ENCODE measurements around the gene PAK3.

PAK3 gene

DNA sequence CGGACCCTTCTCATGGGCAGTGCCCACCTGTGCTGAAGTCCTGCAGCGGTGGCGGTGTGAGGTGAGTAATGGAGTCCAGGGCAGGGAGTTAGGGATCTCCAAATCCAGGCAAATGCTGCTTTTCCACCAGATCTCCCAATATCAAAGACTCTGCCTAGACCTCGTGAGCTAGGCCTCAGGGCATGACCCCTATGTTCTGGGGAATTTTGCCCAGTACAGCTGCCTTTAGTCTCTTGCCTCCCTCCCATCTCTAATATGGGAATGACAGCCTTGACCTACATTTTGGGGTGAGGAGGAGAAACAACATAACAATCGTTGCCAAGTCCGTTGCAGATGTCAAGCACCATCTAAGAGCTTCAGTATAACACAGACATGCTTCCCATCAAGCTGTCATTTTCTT lies 7.3 kb downstream of the PAK3 start:
- peaks cover 7% of the 10 kb centered on the region for H3K4me1 ChIP-seq (ENCODE audit: control insufficient read depth, insufficient read depth, low read length)
- H3K9ac ChIP-seq (ENCODE audit: low read depth, low read length), result no peak overlapping the region
- H3K27me3 ChIP-seq (ENCODE audit: control insufficient read depth, insufficient read depth, low read length), result peaks cover 1% of the 10 kb centered on the region
- no peak overlapping the region for H3K4me3 ChIP-seq (ENCODE audit: low read depth, low read length)
- H3K36me3 ChIP-seq (ENCODE audit: control insufficient read depth, insufficient read depth, low read length), result peaks cover 7% of the 10 kb centered on the region
- H3K9me3 ChIP-seq (ENCODE audit: control insufficient read depth, insufficient read depth, low read length), result no peaks in the 10 kb centered on the region

DNA sequence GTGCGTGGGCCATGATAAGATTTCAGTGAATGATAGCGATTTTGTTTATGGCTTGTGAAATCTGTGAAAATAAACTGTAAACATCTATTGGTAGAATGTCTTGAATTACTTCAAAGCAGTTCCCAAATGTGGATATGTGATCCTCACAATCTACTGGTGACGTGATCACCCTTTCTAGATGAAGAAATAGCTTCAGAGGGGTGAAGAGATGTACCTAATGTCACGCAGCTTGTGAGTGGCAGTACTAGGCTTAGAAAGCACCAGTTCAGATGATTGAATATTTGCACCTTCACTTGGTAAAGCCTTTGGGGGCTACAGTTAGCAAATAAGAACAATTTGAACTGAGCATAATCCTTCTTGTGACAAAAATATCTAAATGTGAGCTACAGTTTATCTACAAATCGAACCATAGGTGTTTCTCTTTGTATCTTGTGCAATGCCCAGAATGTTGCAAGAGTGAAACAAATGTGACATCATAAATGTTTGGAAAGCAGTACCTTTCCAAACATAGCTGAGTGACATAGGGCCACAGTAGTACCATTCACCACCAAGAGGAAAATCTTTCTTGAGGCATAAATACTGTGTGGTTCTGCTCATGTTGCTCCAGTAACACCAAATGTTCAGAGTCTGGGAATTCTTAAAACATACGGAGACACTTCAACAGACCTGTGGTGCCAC lies 14.2 kb downstream of the PAK3 start:
- Histone ChIP-seq H3K9ac (ENCODE audit: low read depth, low read length) (no peak overlapping the region), H3K27me3 (ENCODE audit: control insufficient read depth, insufficient read depth, low read length) (no peaks in the 10 kb centered on the region), H3K4me3 (ENCODE audit: low read depth, low read length) (no peak overlapping the region), H3K36me3 (ENCODE audit: control insufficient read depth, insufficient read depth, low read length) (peaks cover 3% of the 10 kb centered on the region), H3K9me3 (ENCODE audit: control insufficient read depth, insufficient read depth, low read length) (no peaks in the 10 kb centered on the region), H3K4me1 (ENCODE audit: control insufficient read depth, insufficient read depth, low read length) (peaks cover 2% of the 10 kb centered on the region)

DNA sequence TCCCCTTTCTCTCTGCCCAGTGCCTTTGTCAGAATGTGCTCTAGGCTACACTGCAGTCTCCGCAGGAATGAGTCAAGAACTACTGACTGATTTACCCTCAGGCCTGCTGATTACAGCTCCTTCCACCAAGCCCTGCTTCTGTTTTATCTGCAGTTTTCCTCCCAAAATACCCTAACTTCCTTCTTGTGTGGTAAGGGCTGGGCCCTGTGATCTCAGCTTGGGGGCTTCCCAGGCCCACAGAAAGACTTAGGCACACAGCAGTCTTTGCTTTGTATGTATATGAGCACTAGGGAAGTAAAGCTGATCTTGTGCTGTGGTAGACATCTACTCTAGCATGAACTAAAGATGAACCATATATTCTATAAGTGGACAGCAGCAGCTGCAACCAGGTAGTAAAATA lies 18.8 kb downstream of the PAK3 start:
- H3K4me1 ChIP-seq (ENCODE audit: control insufficient read depth, insufficient read depth, low read length), result peaks cover 2% of the 10 kb centered on the region
- H3K4me3 ChIP-seq (ENCODE audit: low read depth, low read length), result no peak overlapping the region
- no peaks in the 10 kb centered on the region for H3K36me3 ChIP-seq (ENCODE audit: control insufficient read depth, insufficient read depth, low read length)
- no peak overlapping the region for H3K9ac ChIP-seq (ENCODE audit: low read depth, low read length)
- H3K27me3 ChIP-seq (ENCODE audit: control insufficient read depth, insufficient read depth, low read length), result no peaks in the 10 kb centered on the region
- no peaks in the 10 kb centered on the region for H3K9me3 ChIP-seq (ENCODE audit: control insufficient read depth, insufficient read depth, low read length)

DNA sequence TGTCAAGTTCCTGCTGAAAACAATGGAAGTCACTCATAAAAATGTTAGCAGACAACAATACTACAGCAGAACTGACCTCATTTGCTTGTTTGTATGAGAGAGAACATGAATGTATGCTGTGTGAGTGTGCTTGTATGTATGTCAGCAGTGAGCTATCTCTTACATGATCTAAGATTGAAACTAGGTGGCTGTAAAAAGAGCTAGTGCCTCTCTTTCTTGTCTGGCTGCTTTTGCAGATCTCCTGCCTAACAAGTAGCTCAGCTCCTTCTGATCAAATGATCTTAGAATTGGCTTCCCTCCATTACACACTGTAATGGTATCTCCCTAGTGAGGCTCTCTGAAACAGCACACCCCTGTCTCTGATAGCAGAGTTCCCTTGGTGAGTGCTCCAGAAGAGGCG lies 20.7 kb downstream of the PAK3 start:
- Histone ChIP-seq H3K36me3 (ENCODE audit: control insufficient read depth, insufficient read depth, low read length) (no peaks in the 10 kb centered on the region), H3K9me3 (ENCODE audit: control insufficient read depth, insufficient read depth, low read length) (no peaks in the 10 kb centered on the region), H3K4me1 (ENCODE audit: control insufficient read depth, insufficient read depth, low read length) (peaks cover 2% of the 10 kb centered on the region), H3K9ac (ENCODE audit: low read depth, low read length) (no peak overlapping the region), H3K4me3 (ENCODE audit: low read depth, low read length) (no peak overlapping the region), H3K27me3 (ENCODE audit: control insufficient read depth, insufficient read depth, low read length) (no peaks in the 10 kb centered on the region)

DNA sequence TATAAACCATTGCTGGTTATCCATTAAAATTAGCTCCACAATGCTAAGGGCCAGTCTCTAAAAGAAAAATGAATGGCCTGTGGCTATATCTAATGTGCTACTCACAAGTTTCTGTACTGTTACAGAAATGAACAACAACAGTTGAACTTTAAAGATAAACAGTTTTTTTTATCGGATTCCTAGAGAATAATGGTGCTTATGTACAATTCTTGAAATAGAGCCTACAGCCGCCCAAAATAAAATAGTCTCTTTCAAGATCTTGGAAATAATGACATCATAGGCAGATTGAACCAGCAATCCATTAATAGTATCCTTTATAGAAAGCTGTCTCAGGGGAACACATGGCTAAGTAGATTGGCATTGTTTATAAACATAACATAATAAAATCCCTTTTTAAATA lies 23.4 kb downstream of the PAK3 start:
- no peaks in the 10 kb centered on the region for H3K9me3 ChIP-seq (ENCODE audit: control insufficient read depth, insufficient read depth, low read length)
- H3K9ac ChIP-seq (ENCODE audit: low read depth, low read length), result no peak overlapping the region
- H3K36me3 ChIP-seq (ENCODE audit: control insufficient read depth, insufficient read depth, low read length), result no peaks in the 10 kb centered on the region
- H3K4me3 ChIP-seq (ENCODE audit: low read depth, low read length), result no peak overlapping the region
- H3K4me1 ChIP-seq (ENCODE audit: control insufficient read depth, insufficient read depth, low read length), result peaks cover 2% of the 10 kb centered on the region
- H3K27me3 ChIP-seq (ENCODE audit: control insufficient read depth, insufficient read depth, low read length), result no peaks in the 10 kb centered on the region

DNA sequence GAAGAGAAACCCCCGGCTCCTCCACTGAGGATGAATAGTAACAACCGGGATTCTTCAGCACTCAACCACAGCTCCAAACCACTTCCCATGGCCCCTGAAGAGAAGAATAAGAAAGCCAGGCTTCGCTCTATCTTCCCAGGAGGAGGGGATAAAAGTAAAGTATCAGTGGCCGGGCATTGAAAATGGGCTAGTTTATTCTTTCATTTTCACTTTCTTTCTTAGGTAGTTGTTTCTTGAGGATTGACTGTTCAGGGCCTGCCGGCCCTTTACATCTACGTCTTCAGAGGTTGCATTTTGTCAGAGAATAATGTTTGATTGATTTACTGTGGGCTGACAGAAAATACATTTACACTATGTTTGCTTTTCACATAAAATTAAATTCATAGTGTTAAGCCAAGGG lies 27.1 kb downstream of the PAK3 start:
- Histone ChIP-seq H3K4me3 (ENCODE audit: low read depth, low read length) (no peak overlapping the region), H3K9me3 (ENCODE audit: control insufficient read depth, insufficient read depth, low read length) (no peaks in the 10 kb centered on the region), H3K9ac (ENCODE audit: low read depth, low read length) (no peak overlapping the region), H3K36me3 (ENCODE audit: control insufficient read depth, insufficient read depth, low read length) (no peaks in the 10 kb centered on the region), H3K4me1 (ENCODE audit: control insufficient read depth, insufficient read depth, low read length) (no peaks in the 10 kb centered on the region), H3K27me3 (ENCODE audit: control insufficient read depth, insufficient read depth, low read length) (no peaks in the 10 kb centered on the region)

DNA sequence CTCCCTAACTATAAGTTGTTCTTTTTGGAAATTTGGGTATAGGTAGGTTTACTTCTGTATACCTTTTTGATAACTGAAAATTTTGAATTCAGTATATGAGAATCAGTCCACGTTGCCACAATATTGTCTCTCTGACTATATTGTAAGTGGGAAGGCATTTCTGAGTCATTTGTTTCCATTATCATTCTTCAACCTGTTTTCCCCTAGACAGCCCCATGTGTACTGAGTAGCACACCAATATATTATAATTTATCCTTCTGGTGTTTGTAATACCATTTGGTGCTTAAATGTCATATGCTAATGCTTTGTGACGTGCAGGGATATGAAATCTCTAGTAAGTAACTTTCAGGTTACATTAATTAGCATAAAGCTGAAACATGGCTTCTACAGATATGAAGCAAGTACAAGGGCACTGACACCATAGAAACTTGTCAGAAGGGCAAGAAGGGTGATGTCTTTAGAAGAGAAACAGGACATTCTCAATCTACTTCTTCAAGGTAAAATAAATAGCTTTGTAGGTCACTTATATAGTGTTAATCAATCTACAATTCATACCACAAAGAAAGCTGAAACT lies 27.7 kb downstream of the PAK3 start:
- Histone ChIP-seq H3K9ac (ENCODE audit: low read depth, low read length) (no peak overlapping the region), H3K9me3 (ENCODE audit: control insufficient read depth, insufficient read depth, low read length) (no peaks in the 10 kb centered on the region), H3K36me3 (ENCODE audit: control insufficient read depth, insufficient read depth, low read length) (no peaks in the 10 kb centered on the region), H3K4me1 (ENCODE audit: control insufficient read depth, insufficient read depth, low read length) (no peaks in the 10 kb centered on the region), H3K27me3 (ENCODE audit: control insufficient read depth, insufficient read depth, low read length) (no peaks in the 10 kb centered on the region), H3K4me3 (ENCODE audit: low read depth, low read length) (no peak overlapping the region)

GRCh38 chrX:111124418-111124817 lies 28.4 kb downstream of the PAK3 start:
- H3K36me3 ChIP-seq (ENCODE audit: control insufficient read depth, insufficient read depth, low read length), result no peaks in the 10 kb centered on the region
- no peak overlapping the region for H3K4me3 ChIP-seq (ENCODE audit: low read depth, low read length)
- no peak overlapping the region for H3K9ac ChIP-seq (ENCODE audit: low read depth, low read length)
- H3K9me3 ChIP-seq (ENCODE audit: control insufficient read depth, insufficient read depth, low read length), result no peaks in the 10 kb centered on the region
- no peaks in the 10 kb centered on the region for H3K27me3 ChIP-seq (ENCODE audit: control insufficient read depth, insufficient read depth, low read length)
- H3K4me1 ChIP-seq (ENCODE audit: control insufficient read depth, insufficient read depth, low read length), result no peaks in the 10 kb centered on the region

- Histone ChIP-seq H3K36me3 (ENCODE audit: control insufficient read depth, insufficient read depth, low read length) (no peaks in the 10 kb centered on the region), H3K27me3 (ENCODE audit: control insufficient read depth, insufficient read depth, low read length) (no peaks in the 10 kb centered on the region), H3K9ac (ENCODE audit: low read depth, low read length) (no peak overlapping the region), H3K9me3 (ENCODE audit: control insufficient read depth, insufficient read depth, low read length) (no peaks in the 10 kb centered on the region), H3K4me3 (ENCODE audit: low read depth, low read length) (no peak overlapping the region), H3K4me1 (ENCODE audit: control insufficient read depth, insufficient read depth, low read length) (no peaks in the 10 kb centered on the region)
These were observed 31.0 kb downstream of the PAK3 start for GRCh38 chrX:111127038-111127437.

GRCh38 chrX:111129921-111130320 lies 33.9 kb downstream of the PAK3 start:
- no peak overlapping the region for H3K9ac ChIP-seq (ENCODE audit: low read depth, low read length)
- H3K36me3 ChIP-seq (ENCODE audit: control insufficient read depth, insufficient read depth, low read length), result no peaks in the 10 kb centered on the region
- H3K4me3 ChIP-seq (ENCODE audit: low read depth, low read length), result no peak overlapping the region
- H3K4me1 ChIP-seq (ENCODE audit: control insufficient read depth, insufficient read depth, low read length), result no peaks in the 10 kb centered on the region
- H3K27me3 ChIP-seq (ENCODE audit: control insufficient read depth, insufficient read depth, low read length), result no peaks in the 10 kb centered on the region
- H3K9me3 ChIP-seq (ENCODE audit: control insufficient read depth, insufficient read depth, low read length), result no peaks in the 10 kb centered on the region

DNA sequence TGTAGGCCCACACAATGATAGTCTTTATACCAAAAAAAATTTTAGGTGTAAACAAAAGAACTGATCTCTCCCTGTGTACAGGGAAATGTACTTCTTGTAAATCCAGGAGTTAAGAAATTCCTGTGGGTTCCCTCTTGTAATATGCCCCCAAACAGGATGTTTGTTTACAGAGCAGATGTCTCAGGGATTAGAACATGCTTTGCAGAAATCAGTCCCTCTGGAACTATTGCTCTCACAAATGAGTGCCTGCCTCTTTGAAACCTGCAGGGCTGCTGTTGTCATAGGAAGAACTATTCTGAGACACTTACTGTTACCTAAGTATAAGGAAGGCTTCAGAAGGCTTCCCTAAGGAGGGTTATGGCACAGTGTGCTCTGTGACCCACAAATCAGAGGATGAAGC lies 35.6 kb downstream of the PAK3 start:
- no peak overlapping the region for H3K4me3 ChIP-seq (ENCODE audit: low read depth, low read length)
- H3K9me3 ChIP-seq (ENCODE audit: control insufficient read depth, insufficient read depth, low read length), result no peaks in the 10 kb centered on the region
- no peaks in the 10 kb centered on the region for H3K27me3 ChIP-seq (ENCODE audit: control insufficient read depth, insufficient read depth, low read length)
- H3K4me1 ChIP-seq (ENCODE audit: control insufficient read depth, insufficient read depth, low read length), result no peaks in the 10 kb centered on the region
- H3K36me3 ChIP-seq (ENCODE audit: control insufficient read depth, insufficient read depth, low read length), result no peaks in the 10 kb centered on the region
- no peak overlapping the region for H3K9ac ChIP-seq (ENCODE audit: low read depth, low read length)

DNA sequence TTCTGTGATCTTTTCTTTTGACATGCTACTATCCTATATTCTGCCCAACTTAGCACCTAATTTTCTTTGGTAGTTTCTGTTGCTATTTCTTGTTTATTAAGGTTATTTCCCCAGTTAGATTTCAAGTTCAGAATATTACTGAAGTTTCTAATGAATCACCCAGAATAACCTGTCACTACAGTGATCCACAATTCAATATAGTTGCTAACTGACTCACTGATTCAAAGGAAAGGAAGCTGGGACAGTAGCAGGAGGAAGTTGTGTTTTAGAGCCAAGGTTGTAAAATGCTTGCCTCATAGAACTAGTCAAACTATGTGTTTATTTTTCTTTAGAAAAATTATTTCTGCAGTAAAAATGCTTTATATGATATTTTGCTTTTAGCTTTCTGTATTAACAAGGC lies 37.4 kb downstream of the PAK3 start:
- H3K9ac ChIP-seq (ENCODE audit: low read depth, low read length), result no peak overlapping the region
- H3K9me3 ChIP-seq (ENCODE audit: control insufficient read depth, insufficient read depth, low read length), result no peaks in the 10 kb centered on the region
- no peak overlapping the region for H3K4me3 ChIP-seq (ENCODE audit: low read depth, low read length)
- H3K4me1 ChIP-seq (ENCODE audit: control insufficient read depth, insufficient read depth, low read length), result no peaks in the 10 kb centered on the region
- no peaks in the 10 kb centered on the region for H3K36me3 ChIP-seq (ENCODE audit: control insufficient read depth, insufficient read depth, low read length)
- no peaks in the 10 kb centered on the region for H3K27me3 ChIP-seq (ENCODE audit: control insufficient read depth, insufficient read depth, low read length)
